Measurements from ENCODE around the gene DIP2C. TPM values are rescaled to one million over a fixed set of nuclear protein-coding genes. Genes with fewer than 3 reads are reported as not detected.

Gene DIP2C, protein sequence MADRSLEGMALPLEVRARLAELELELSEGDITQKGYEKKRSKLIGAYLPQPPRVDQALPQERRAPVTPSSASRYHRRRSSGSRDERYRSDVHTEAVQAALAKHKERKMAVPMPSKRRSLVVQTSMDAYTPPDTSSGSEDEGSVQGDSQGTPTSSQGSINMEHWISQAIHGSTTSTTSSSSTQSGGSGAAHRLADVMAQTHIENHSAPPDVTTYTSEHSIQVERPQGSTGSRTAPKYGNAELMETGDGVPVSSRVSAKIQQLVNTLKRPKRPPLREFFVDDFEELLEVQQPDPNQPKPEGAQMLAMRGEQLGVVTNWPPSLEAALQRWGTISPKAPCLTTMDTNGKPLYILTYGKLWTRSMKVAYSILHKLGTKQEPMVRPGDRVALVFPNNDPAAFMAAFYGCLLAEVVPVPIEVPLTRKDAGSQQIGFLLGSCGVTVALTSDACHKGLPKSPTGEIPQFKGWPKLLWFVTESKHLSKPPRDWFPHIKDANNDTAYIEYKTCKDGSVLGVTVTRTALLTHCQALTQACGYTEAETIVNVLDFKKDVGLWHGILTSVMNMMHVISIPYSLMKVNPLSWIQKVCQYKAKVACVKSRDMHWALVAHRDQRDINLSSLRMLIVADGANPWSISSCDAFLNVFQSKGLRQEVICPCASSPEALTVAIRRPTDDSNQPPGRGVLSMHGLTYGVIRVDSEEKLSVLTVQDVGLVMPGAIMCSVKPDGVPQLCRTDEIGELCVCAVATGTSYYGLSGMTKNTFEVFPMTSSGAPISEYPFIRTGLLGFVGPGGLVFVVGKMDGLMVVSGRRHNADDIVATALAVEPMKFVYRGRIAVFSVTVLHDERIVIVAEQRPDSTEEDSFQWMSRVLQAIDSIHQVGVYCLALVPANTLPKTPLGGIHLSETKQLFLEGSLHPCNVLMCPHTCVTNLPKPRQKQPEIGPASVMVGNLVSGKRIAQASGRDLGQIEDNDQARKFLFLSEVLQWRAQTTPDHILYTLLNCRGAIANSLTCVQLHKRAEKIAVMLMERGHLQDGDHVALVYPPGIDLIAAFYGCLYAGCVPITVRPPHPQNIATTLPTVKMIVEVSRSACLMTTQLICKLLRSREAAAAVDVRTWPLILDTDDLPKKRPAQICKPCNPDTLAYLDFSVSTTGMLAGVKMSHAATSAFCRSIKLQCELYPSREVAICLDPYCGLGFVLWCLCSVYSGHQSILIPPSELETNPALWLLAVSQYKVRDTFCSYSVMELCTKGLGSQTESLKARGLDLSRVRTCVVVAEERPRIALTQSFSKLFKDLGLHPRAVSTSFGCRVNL (N-terminal part only)
- polyA plus RNA-seq (2013, experiment 1 of 2) = 2.6 TPM
- 2.7 TPM for polyA plus RNA-seq (2013, experiment 2 of 2)

DNA sequence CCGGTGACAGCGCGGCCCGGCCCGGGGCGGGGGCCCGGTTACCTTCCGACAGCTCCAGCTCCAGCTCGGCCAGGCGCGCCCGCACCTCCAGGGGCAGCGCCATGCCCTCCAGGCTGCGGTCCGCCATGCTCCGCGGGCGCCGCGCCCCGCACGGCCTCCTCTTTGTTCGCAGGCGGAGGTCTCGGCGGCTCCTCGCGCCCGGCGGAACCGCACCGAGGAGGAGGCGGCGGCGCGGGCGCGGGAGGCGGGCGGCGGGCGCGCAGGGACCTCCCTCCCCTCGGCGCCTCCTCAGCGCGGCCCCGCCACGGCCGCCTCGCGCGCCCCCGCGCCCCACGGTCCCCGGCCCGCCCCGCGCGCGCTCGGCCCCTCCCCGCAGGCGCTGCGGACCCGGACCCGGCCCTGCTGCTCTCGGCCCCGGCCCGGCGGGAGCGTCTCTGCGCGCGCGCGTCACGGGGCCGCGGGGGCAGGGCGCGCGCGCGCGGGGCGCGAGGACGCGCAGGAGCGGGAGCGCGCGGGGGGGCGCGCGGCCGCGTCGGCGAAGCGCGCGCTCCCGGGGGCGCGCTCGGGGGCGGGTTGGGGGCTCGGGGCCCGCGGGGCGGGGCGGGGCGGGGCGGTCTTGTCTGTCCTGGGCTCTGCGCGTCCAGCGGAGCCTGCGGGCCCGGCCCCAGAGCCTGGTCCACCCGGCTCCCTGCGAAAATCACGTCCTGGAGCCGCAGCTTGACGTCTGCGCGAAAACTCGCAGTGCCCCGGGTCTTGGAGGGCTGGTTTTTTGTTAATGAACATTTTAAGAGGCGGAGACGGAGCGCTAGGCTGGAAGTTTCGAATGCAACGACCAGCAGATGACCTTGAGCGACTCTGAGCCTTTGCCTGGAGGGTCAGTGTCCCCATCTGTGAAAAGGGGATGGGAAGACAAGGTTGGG is at the start of gene DIP2C:
DIP2C (minus strand) TSS at position 217 of the 920 bp plus-strand sequence; CDS start at position 127, 90 bp downstream.
- Histone ChIP-seq H3K18ac (ENCODE audit: low read length) (peak within 1 kb of the TSS; percentile 85), H4K8ac (ENCODE audit: low read depth, low read length) (peak within 1 kb of the TSS; percentile 96), H3K79me1 (ENCODE audit: low read length) (peaks cover 9% of the 10 kb centered on the region), H2BK5ac (ENCODE audit: low read length) (no peak within 1 kb of the TSS), H3K4me2 (ENCODE audit: low read length) (peak within 1 kb of the TSS; percentile 70), H2BK120ac (ENCODE audit: low read depth, low read length) (no peak within 1 kb of the TSS), H3K27me3 (ENCODE audit: insufficient read depth, low read length, poor library complexity) (no peaks in the 10 kb centered on the region), H3K4ac (ENCODE audit: low read depth, low read length) (peak within 1 kb of the TSS; percentile 56), H3K79me2 (ENCODE audit: control insufficient read depth, insufficient read depth, low read length) (no peaks in the 10 kb centered on the region), H4K5ac (ENCODE audit: low read length) (no peak within 1 kb of the TSS), H3K4me1 (ENCODE audit: control insufficient read depth, low read depth, low read length) (no peaks in the 10 kb centered on the region), H3K36me3 (ENCODE audit: control insufficient read depth, insufficient read depth, low read length) (no peaks in the 10 kb centered on the region), H3K56ac (ENCODE audit: low read length) (peak within 1 kb of the TSS; percentile 89), H2AK5ac (ENCODE audit: low read length) (no peak within 1 kb of the TSS), H2BK15ac (replicated peaks; ENCODE audit: low read depth) (no peak within 1 kb of the TSS), H3K9ac (ENCODE audit: low read length) (peak within 1 kb of the TSS; percentile 79), H3K27ac (ENCODE audit: low read depth, low read length) (peak within 1 kb of the TSS; percentile 66), H3K23ac (ENCODE audit: low read length) (no peak within 1 kb of the TSS), H3K4me3 (ENCODE audit: low read length) (peak within 1 kb of the TSS; percentile 66)
- no CpG with 5 or more reads among the region's 137 CpGs for WGBS (ENCODE audit: extremely low coverage, insufficient coverage, low lambda C conversion rate)
- DNase-seq = peak; percentile 70

DNA sequence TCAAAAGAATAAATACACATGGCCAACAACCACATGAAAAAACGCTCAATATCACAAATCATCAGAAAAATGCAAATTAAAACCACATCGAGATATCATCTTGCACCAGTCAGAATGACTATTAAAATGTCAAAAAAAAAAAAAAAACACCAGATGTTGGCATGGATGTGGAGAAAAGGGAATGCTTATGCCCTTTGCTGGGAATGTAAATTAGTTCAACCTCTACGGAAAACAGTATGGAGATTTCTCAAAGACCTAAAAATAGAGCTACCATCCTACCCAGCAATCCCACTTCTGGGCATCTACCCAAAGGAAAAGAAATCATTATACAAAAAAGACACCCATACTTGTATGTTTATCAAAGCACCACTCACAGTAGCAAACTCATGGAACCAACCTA is 45.0 kb upstream of the DIP2C start:
- Histone ChIP-seq H2BK5ac (ENCODE audit: low read length) (no peak overlapping the region), H3K9ac (ENCODE audit: low read length) (no peak overlapping the region), H3K4me3 (ENCODE audit: low read length) (no peak overlapping the region), H2BK120ac (ENCODE audit: low read depth, low read length) (no peak overlapping the region), H2BK15ac (replicated peaks; ENCODE audit: low read depth) (no peak overlapping the region), H3K4me2 (ENCODE audit: low read length) (no peak overlapping the region), H3K79me1 (ENCODE audit: low read length) (no peaks in the 10 kb centered on the region), H3K23ac (ENCODE audit: low read length) (no peak overlapping the region), H3K36me3 (ENCODE audit: control insufficient read depth, insufficient read depth, low read length) (no peaks in the 10 kb centered on the region), H2AK5ac (ENCODE audit: low read length) (no peak overlapping the region), H3K56ac (ENCODE audit: low read length) (no peak overlapping the region), H4K8ac (ENCODE audit: low read depth, low read length) (no peak overlapping the region), H4K5ac (ENCODE audit: low read length) (no peak overlapping the region), H3K4ac (ENCODE audit: low read depth, low read length) (no peak overlapping the region), H3K18ac (ENCODE audit: low read length) (no peak overlapping the region), H3K27me3 (ENCODE audit: insufficient read depth, low read length, poor library complexity) (no peaks in the 10 kb centered on the region), H3K79me2 (ENCODE audit: control insufficient read depth, insufficient read depth, low read length) (no peaks in the 10 kb centered on the region), H3K4me1 (ENCODE audit: control insufficient read depth, low read depth, low read length) (no peaks in the 10 kb centered on the region), H3K27ac (ENCODE audit: low read depth, low read length) (no peak overlapping the region)
- no peak for DNase-seq
- WGBS (ENCODE audit: extremely low coverage, insufficient coverage, low lambda C conversion rate) = no CpG with 5 or more reads among the region's 3 CpGs

DNA sequence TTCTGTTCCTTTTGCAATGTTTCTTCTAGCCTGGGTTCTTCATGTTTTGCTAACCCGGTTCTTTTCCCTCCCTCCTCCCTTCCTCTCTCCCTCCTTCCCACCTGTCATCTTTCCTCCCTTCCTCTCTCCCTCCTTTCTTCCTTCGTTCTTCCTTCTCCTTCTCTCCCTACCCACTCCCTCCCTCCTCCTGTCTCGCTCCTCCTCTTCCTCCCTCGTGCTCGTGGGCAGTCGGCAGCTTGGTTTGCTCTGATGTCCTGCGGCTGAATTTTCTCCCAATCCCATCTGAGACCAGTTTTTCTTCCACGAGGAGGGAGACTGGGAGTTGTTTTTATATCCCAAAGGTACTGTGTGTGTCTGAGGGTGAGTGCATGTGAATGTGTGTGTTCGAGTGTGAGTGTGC is 43.6 kb upstream of the DIP2C start:
- Histone ChIP-seq H3K27ac (ENCODE audit: low read depth, low read length) (no peak overlapping the region), H3K27me3 (ENCODE audit: insufficient read depth, low read length, poor library complexity) (no peaks in the 10 kb centered on the region), H3K56ac (ENCODE audit: low read length) (no peak overlapping the region), H3K4me3 (ENCODE audit: low read length) (no peak overlapping the region), H3K4me1 (ENCODE audit: control insufficient read depth, low read depth, low read length) (no peaks in the 10 kb centered on the region), H3K36me3 (ENCODE audit: control insufficient read depth, insufficient read depth, low read length) (no peaks in the 10 kb centered on the region), H2AK5ac (ENCODE audit: low read length) (no peak overlapping the region), H3K23ac (ENCODE audit: low read length) (no peak overlapping the region), H3K18ac (ENCODE audit: low read length) (no peak overlapping the region), H4K5ac (ENCODE audit: low read length) (no peak overlapping the region), H3K4me2 (ENCODE audit: low read length) (no peak overlapping the region), H2BK120ac (ENCODE audit: low read depth, low read length) (no peak overlapping the region), H3K4ac (ENCODE audit: low read depth, low read length) (no peak overlapping the region), H2BK15ac (replicated peaks; ENCODE audit: low read depth) (no peak overlapping the region), H4K8ac (ENCODE audit: low read depth, low read length) (no peak overlapping the region), H3K79me1 (ENCODE audit: low read length) (no peaks in the 10 kb centered on the region), H2BK5ac (ENCODE audit: low read length) (no peak overlapping the region), H3K79me2 (ENCODE audit: control insufficient read depth, insufficient read depth, low read length) (no peaks in the 10 kb centered on the region), H3K9ac (ENCODE audit: low read length) (no peak overlapping the region)
- WGBS (ENCODE audit: extremely low coverage, insufficient coverage, low lambda C conversion rate) = no CpG with 5 or more reads among the region's 9 CpGs
- DNase-seq = no peak

DNA sequence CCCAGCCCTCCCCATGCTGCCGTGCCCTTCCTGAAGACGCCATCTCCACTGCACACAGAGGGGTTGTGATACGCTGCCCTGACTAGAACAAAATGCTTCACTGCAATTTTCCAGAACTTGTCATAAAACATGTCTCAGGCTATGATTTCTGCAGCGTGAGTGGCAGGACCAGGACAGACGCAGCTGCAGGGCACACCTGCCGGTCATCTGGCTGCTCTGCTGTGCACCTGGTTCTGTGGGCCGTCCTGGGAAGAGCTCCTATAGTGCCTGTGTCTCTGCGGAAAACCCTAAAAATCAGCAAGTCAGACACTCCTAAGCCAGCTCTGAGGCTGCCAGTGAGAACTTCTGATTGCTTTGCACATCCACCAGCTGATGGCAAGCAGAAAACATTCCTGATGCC is 39.7 kb upstream of the DIP2C start:
- Histone ChIP-seq H2BK5ac (ENCODE audit: low read length) (no peak overlapping the region), H4K5ac (ENCODE audit: low read length) (no peak overlapping the region), H3K4me3 (ENCODE audit: low read length) (no peak overlapping the region), H3K4me2 (ENCODE audit: low read length) (no peak overlapping the region), H3K27me3 (ENCODE audit: insufficient read depth, low read length, poor library complexity) (no peaks in the 10 kb centered on the region), H3K18ac (ENCODE audit: low read length) (no peak overlapping the region), H3K9ac (ENCODE audit: low read length) (no peak overlapping the region), H3K56ac (ENCODE audit: low read length) (no peak overlapping the region), H4K8ac (ENCODE audit: low read depth, low read length) (no peak overlapping the region), H3K36me3 (ENCODE audit: control insufficient read depth, insufficient read depth, low read length) (no peaks in the 10 kb centered on the region), H3K27ac (ENCODE audit: low read depth, low read length) (no peak overlapping the region), H2BK120ac (ENCODE audit: low read depth, low read length) (no peak overlapping the region), H2BK15ac (replicated peaks; ENCODE audit: low read depth) (no peak overlapping the region), H3K79me1 (ENCODE audit: low read length) (no peaks in the 10 kb centered on the region), H2AK5ac (ENCODE audit: low read length) (no peak overlapping the region), H3K4me1 (ENCODE audit: control insufficient read depth, low read depth, low read length) (no peaks in the 10 kb centered on the region), H3K79me2 (ENCODE audit: control insufficient read depth, insufficient read depth, low read length) (no peaks in the 10 kb centered on the region), H3K4ac (ENCODE audit: low read depth, low read length) (no peak overlapping the region), H3K23ac (ENCODE audit: low read length) (no peak overlapping the region)
- DNase-seq = no peak
- no CpG with 5 or more reads among the region's 8 CpGs for WGBS (ENCODE audit: extremely low coverage, insufficient coverage, low lambda C conversion rate)

DNA sequence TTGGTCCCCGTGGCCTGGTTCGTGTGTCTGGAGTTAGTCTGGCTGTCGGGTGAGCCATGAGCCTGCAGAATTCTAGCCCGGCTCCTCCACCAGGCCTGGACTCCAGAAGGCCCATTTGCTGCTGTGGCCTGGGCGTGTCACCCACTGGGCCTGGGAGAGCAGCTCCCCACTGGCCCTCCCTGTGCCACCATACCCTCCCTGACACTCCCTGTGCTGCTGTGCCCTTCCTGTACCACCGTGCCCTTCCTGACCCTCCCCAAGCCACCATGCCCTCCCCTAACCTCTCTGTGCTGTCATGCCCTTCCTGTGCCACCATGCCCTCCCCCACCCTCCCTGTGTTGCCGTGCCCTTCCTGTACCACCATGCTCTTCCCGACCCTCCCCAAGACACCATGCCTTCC is 39.1 kb upstream of the DIP2C start:
- DNase-seq = no peak
- no peak overlapping the region for H2BK5ac ChIP-seq (ENCODE audit: low read length)
- H2AK5ac ChIP-seq (ENCODE audit: low read length) = no peak overlapping the region
- H3K56ac ChIP-seq (ENCODE audit: low read length) = no peak overlapping the region
- no peak overlapping the region for H3K4me3 ChIP-seq (ENCODE audit: low read length)
- no peaks in the 10 kb centered on the region for H3K27me3 ChIP-seq (ENCODE audit: insufficient read depth, low read length, poor library complexity)
- no peaks in the 10 kb centered on the region for H3K36me3 ChIP-seq (ENCODE audit: control insufficient read depth, insufficient read depth, low read length)
- H4K8ac ChIP-seq (ENCODE audit: low read depth, low read length) = no peak overlapping the region
- H3K79me2 ChIP-seq (ENCODE audit: control insufficient read depth, insufficient read depth, low read length) = no peaks in the 10 kb centered on the region
- H3K4ac ChIP-seq (ENCODE audit: low read depth, low read length) = no peak overlapping the region
- no peak overlapping the region for H3K9ac ChIP-seq (ENCODE audit: low read length)
- H3K4me2 ChIP-seq (ENCODE audit: low read length) = no peak overlapping the region
- no peak overlapping the region for H3K27ac ChIP-seq (ENCODE audit: low read depth, low read length)
- no peaks in the 10 kb centered on the region for H3K4me1 ChIP-seq (ENCODE audit: control insufficient read depth, low read depth, low read length)
- H3K79me1 ChIP-seq (ENCODE audit: low read length) = no peaks in the 10 kb centered on the region
- no peak overlapping the region for H3K23ac ChIP-seq (ENCODE audit: low read length)
- no CpG with 5 or more reads among the region's 8 CpGs for WGBS (ENCODE audit: extremely low coverage, insufficient coverage, low lambda C conversion rate)
- H2BK15ac ChIP-seq (replicated peaks; ENCODE audit: low read depth) = no peak overlapping the region
- H2BK120ac ChIP-seq (ENCODE audit: low read depth, low read length) = no peak overlapping the region
- no peak overlapping the region for H4K5ac ChIP-seq (ENCODE audit: low read length)
- H3K18ac ChIP-seq (ENCODE audit: low read length) = no peak overlapping the region
